GM12878 (cell line): ENCODE data around the gene KRT222. TPM values are rescaled to one million over a fixed set of nuclear protein-coding genes. Genes with fewer than 3 reads are reported as not detected.

Experiments
- ATAC-seq: fragments of 200-7000 bp; cut with Tn5 transposase; 3 replicates; pipeline ENCODE4 v1.9.1; 2020; ENCODE audit warnings: mild to moderate bottlenecking, moderate library complexity
- Bru-seq: library from RNA; stranded (reverse); fragments of 400-500 nt; gene quantifications from one replicate; lab custom pipeline; 2021; lab: Mats Ljungman, UMichigan
- BruChase-seq, 2 experiments: library from RNA; stranded (reverse); fragments of 400-500 nt; gene quantifications; one replicate each; lab custom pipeline; 2021; lab: Mats Ljungman, UMichigan
- BruUV-seq: library from RNA; stranded (reverse); fragments of 400-500 nt; replicated peaks from 2 replicates; lab custom pipeline; 2021; lab: Mats Ljungman, UMichigan
- CTCF ChIA-PET: fragments of 300-600 bp; sonication (Branson Sonifier 250); formaldehyde crosslinking; extraction: SDS; loops from one replicate; lab custom pipeline; 2021; ENCODE audit warnings: inconsistent platforms; lab: Yijun Ruan, JAX
- POLR2A ChIA-PET: fragments of 350-600 bp; formaldehyde crosslinking; extraction: SDS; loops from one replicate; lab custom pipeline; 2021; ENCODE audit warnings: inconsistent platforms; lab: Charles Lee
- RAD21 ChIA-PET: fragments of 300-600 bp; sonication (Branson Sonifier 250); formaldehyde crosslinking; loops from one replicate; lab custom pipeline; 2023; ENCODE audit warnings: antibody characterized with exemption; ENCODE audit not compliant: unreplicated experiment; lab: Charles Lee
- SMC1A ChIA-PET: fragments of 300-600 bp; sonication (Branson Sonifier 250); formaldehyde crosslinking; loops from one replicate; lab custom pipeline; 2023; ENCODE audit not compliant: unreplicated experiment, uncharacterized antibody; lab: Charles Lee
- DNase-seq: peaks from one replicate; pipeline ENCODE4 v3.0.0-alpha.2; 2011; ENCODE audit warnings: low read depth, low spot score
- FAIRE-seq: peaks from 3 replicates; lab custom pipeline; 2011; peaks lifted over from hg19 to GRCh38; lab: Jason Lieb, UNC
- H2AFZ ChIP-seq: 2 replicates; pipeline ENCODE4 v1.6.0; 2011; ENCODE audit warnings: low read depth, low read length, control low read depth; ENCODE audit not compliant: control insufficient read depth
- H3K27ac ChIP-seq: 2 replicates; pipeline ENCODE4 v1.5.1; 2011; ENCODE audit warnings: control low read depth; ENCODE audit not compliant: control insufficient read depth, insufficient read depth
- H3K27me3 ChIP-seq, 2 experiments: replicated peaks in 1 of 2; 2 replicates each; pipeline versions ENCODE4 v1.6.0 to v1.6.1; 2011; ENCODE audit warnings: low read length in 1 of 2; ENCODE audit not compliant: control insufficient read depth in 2 of 2, insufficient read depth in 2 of 2
- H3K36me3 ChIP-seq, 2 experiments: 2 replicates each; pipeline ENCODE4 v1.5.1; 2011; ENCODE audit warnings: low read length in 1 of 2; ENCODE audit not compliant: control insufficient read depth in 2 of 2, insufficient read depth in 2 of 2
- H3K4me1 ChIP-seq: 2 replicates; pipeline ENCODE4 v1.6.1; 2011; ENCODE audit warnings: mild to moderate bottlenecking, low read length, moderate library complexity, mixed read lengths; ENCODE audit not compliant: control insufficient read depth, insufficient read depth
- H3K4me2 ChIP-seq: 2 replicates; pipeline ENCODE4 v1.6.0; 2011; ENCODE audit warnings: control low read depth; ENCODE audit not compliant: control insufficient read depth, insufficient read depth
- H3K4me3 ChIP-seq: fragments of 200-600 bp; sonication (generic); 2 replicates; pipeline ENCODE4 v1.5.1; 2016
- H3K79me2 ChIP-seq: 2 replicates; pipeline ENCODE4 v1.6.0; 2011; ENCODE audit warnings: low read length; ENCODE audit not compliant: control insufficient read depth, insufficient read depth
- H3K9ac ChIP-seq: 2 replicates; pipeline ENCODE4 v1.8.0; 2011; ENCODE audit warnings: low read length, control low read depth, mixed read lengths; ENCODE audit not compliant: control insufficient read depth, insufficient read depth
- H3K9me3 ChIP-seq: replicated peaks from 3 replicates; pipeline ENCODE4 v1.5.1; 2011; ENCODE audit warnings: mild to moderate bottlenecking, low read length; ENCODE audit not compliant: control insufficient read depth, insufficient read depth
- H4K20me1 ChIP-seq: 2 replicates; pipeline ENCODE4 v1.6.0; 2011; ENCODE audit not compliant: control insufficient read depth, insufficient read depth
- HDAC2 ChIP-seq: fragments of 200-600 bp; sonication (generic); IDR thresholded peaks from 2 replicates; pipeline ENCODE4 v1.6.1; 2017
- IKZF1 ChIP-seq: fragments of 450-650 bp; conservative IDR thresholded peaks from 2 replicates; pipeline ENCODE4 v1.6.1; 2017; ENCODE audit warnings: antibody characterized with exemption, mild to moderate bottlenecking
- NR2C1 ChIP-seq: fragments of 450-650 bp; IDR thresholded peaks from 2 replicates; pipeline ENCODE4 v1.6.1; 2017; ENCODE audit warnings: antibody characterized with exemption, mild to moderate bottlenecking, moderate library complexity
- SMC3 ChIP-seq: IDR thresholded peaks from 2 replicates; pipeline ENCODE4 v1.6.1; 2011; ENCODE audit warnings: low read length, improper control_type of control experiment, borderline replicate concordance
- WGBS: methylation state at CpG from one replicate; pipeline ENCODE4 v1.1.6; 2016; ENCODE audit warnings: low lambda C conversion rate; ENCODE audit not compliant: insufficient replicate concordance, insufficient coverage; ENCODE audit errors: missing lambda C conversion rate; 5-methylcytosine and 5-hydroxymethylcytosine counted together
- in situ Hi-C: fragments of 300-500 bp; cut with MboI; formaldehyde crosslinking; loops from 9 replicates; pipeline ENCODE4 v1.14.3; 2018; ENCODE audit warnings: mixed read lengths
- intact Hi-C: fragments of 100-400 bp; cut with micrococcal nuclease; formaldehyde crosslinking; loops from one replicate; pipeline ENCODE4 v1.14.2; 2022; ENCODE audit not compliant: unreplicated experiment
- long read RNA-seq, 2 experiments: library from polyadenylated mRNA; unstranded; transcript quantifications; one replicate each; pipeline ENCODE4 v2.0.0, GENCODE V29; 2019 to 2020
- polyA minus RNA-seq, 3 experiments: library from RNA; depleted of rRNA, polyadenylated mRNA; stranded (reverse); fragments of >200 nt; gene quantifications; 2 replicates each; pipeline ENCODE4 v1.2.3, GENCODE V29; 2011
- polyA plus RNA-seq, 11 experiments: library from polyadenylated mRNA; depleted of rRNA in 4 of 11; unstranded in 6 of 11; stranded (reverse) in 5 of 11; fragments of >200 nt; fragmentation: Nextera tagmentation in 4 of 11; fragmentation: Illumina TruSeq in 1 of 11; extraction: Ambion mirVana in 4 of 11; extraction: Trizol in 1 of 11; gene quantifications; 1 replicate in 1 of 11; 2 replicates in 10 of 11; pipeline versions ENCODE4 v1.2.1 to v1.2.3, GENCODE V29; 2011 to 2016; ENCODE audit warnings: inconsistent platforms in 2 of 11, missing spikeins in 2 of 11, low read depth in 1 of 11
- total RNA-seq, 4 experiments: library from RNA; depleted of rRNA in 3 of 4; stranded (reverse); fragments of >200 nt in 3 of 4; fragmentation: Illumina TruSeq in 1 of 4; extraction: Trizol in 1 of 4; gene quantifications; 2 replicates each; pipeline versions ENCODE4 v1.2.1 to v1.2.3, GENCODE V29; 2013 to 2021
- TF ChIP-seq, protein P1 (sequence below): fragments of 450-650 bp; formaldehyde crosslinking; IDR thresholded peaks from 2 replicates; pipeline ENCODE4 v1.4.0; 2022; ENCODE audit warnings: mild to moderate bottlenecking, moderate library complexity
- TF ChIP-seq, protein P2 (sequence below), 3 experiments: IDR thresholded peaks in 2 of 3; conservative IDR thresholded peaks in 1 of 3; 2 replicates each; pipeline ENCODE4 v1.5.1; 2011; ENCODE audit warnings: low read depth in 3 of 3, low read length in 3 of 3, mild to moderate bottlenecking in 3 of 3, control low read depth in 2 of 3, moderate library complexity in 2 of 3, inconsistent platforms in 1 of 3, mixed read lengths in 1 of 3; ENCODE audit not compliant: control insufficient read depth in 2 of 3, insufficient read depth in 1 of 3; ENCODE audit errors: extremely low read depth in 1 of 3

KRT222 gene
- total RNA-seq (2013; cell fraction: nucleolus; rRNA removed): 0.39 TPM in 1 of 2 replicates, not detected in the other
- total RNA-seq (2014; rRNA removed) (0.51 and 0.60 TPM in 2 replicates), total RNA-seq (2014; rRNA removed; fragmentation: Illumina TruSeq; extraction: Trizol) (0.37 and 0.54 TPM in 2 replicates), total RNA-seq (2021) (0.08 and 0.21 TPM in 2 replicates), polyA plus RNA-seq (2011; rRNA removed) (6.4 and 10.6 TPM in 2 replicates), polyA plus RNA-seq (2014; fragmentation: Illumina TruSeq; extraction: Trizol) (0.44 and 1.1 TPM in 2 replicates), polyA plus RNA-seq (2014; fragmentation: Nextera tagmentation; extraction: Ambion mirVana) (under 1 TPM; 0.74 to 0.95 TPM), polyA plus RNA-seq (2014; rRNA removed) (0.20 and 0.32 TPM in 2 replicates), polyA plus RNA-seq (2016; fragmentation: Nextera tagmentation; extraction: Ambion mirVana) (under 1 TPM in 1 of 2 experiments, not detected in 1; 0.31 TPM), polyA minus RNA-seq (2011; rRNA and poly(A)+ RNA removed) (0.93 and 0.95 TPM in 2 replicates), Bru-seq, nascent RNA (percentile 31 among the genes with signal in this experiment), BruChase-seq, experiment 1, labeled RNA remaining after a 6-hour chase (percentile 27 among the genes with signal in this experiment), BruChase-seq, experiment 2, labeled RNA remaining after a 2-hour chase (percentile 37 among the genes with signal in this experiment)
- polyA plus RNA-seq (2011; ENCODE audit: low read depth): not detected
- 1.6 and 2.3 TPM in 2 replicates for polyA plus RNA-seq (2011; cell fraction: cytosol; rRNA removed)
- 1.9 and 2.4 TPM in 2 replicates for polyA plus RNA-seq (2011; cell fraction: nucleus; rRNA removed)
- polyA plus RNA-seq (2012): not detected in 2 replicates
- polyA minus RNA-seq (2011; cell fraction: cytosol; rRNA and poly(A)+ RNA removed): 0.94 and 1.1 TPM in 2 replicates
- polyA minus RNA-seq (2011; cell fraction: nucleus; rRNA and poly(A)+ RNA removed): 2.3 and 2.9 TPM in 2 replicates
- long read RNA-seq, experiment 1, partial matches to known transcripts: 0 of 4 reads
- long read RNA-seq, experiment 1, other reads (novel, unspliced or antisense): 0 of 4 reads
- long read RNA-seq, experiment 2, transcript KRT222-202 (6 exons, 1,712 nt): major isoform, 49 of 55 reads
- long read RNA-seq, experiment 2, partial matches to known transcripts: 0 of 55 reads
- long read RNA-seq, experiment 2, other reads (novel, unspliced or antisense): 2 of 55 reads

- ChIA-PET CTCF (interaction anchor here (1.0 to 1.6 kb wide), 2 partner anchors 10 to 129 kb away, joined by 3 to 4 read pairs; no protein-coding TSS in a partner anchor), SMC1A (interaction anchor here (1.3 kb wide), 1 partner anchor 10 kb away, joined by 4 read pairs; no protein-coding TSS in a partner anchor), RAD21 (interaction anchor here (1.0 kb wide), 1 partner anchor 49 kb away, joined by 3 read pairs; no protein-coding TSS in a partner anchor), POLR2A (interaction anchor here (0.7 to 0.9 kb wide), 2 partner anchors 18 to 77 kb away, joined by 3 read pairs; no protein-coding TSS in a partner anchor)
- no peak within 1 kb of the TSS for H3K9ac ChIP-seq
- H3K79me2 ChIP-seq: no peaks in the 10 kb centered on the region
- intact Hi-C loops (no loop called here), in situ Hi-C loops (no loop called here)
- ATAC-seq: peak; percentile 62
- H3K4me2 ChIP-seq: no peak within 1 kb of the TSS
- BruUV-seq: no TSS peak
- no peak within 1 kb of the TSS for H3K27ac ChIP-seq
- TF ChIP-seq IKZF1 (0 out of 2 replicates have a peak, but pooled peaks have one; percentile 18), HDAC2 (no peak), NR2C1 (no peak), SMC3 (no peak)
- TF ChIP-seq, protein P1, sequence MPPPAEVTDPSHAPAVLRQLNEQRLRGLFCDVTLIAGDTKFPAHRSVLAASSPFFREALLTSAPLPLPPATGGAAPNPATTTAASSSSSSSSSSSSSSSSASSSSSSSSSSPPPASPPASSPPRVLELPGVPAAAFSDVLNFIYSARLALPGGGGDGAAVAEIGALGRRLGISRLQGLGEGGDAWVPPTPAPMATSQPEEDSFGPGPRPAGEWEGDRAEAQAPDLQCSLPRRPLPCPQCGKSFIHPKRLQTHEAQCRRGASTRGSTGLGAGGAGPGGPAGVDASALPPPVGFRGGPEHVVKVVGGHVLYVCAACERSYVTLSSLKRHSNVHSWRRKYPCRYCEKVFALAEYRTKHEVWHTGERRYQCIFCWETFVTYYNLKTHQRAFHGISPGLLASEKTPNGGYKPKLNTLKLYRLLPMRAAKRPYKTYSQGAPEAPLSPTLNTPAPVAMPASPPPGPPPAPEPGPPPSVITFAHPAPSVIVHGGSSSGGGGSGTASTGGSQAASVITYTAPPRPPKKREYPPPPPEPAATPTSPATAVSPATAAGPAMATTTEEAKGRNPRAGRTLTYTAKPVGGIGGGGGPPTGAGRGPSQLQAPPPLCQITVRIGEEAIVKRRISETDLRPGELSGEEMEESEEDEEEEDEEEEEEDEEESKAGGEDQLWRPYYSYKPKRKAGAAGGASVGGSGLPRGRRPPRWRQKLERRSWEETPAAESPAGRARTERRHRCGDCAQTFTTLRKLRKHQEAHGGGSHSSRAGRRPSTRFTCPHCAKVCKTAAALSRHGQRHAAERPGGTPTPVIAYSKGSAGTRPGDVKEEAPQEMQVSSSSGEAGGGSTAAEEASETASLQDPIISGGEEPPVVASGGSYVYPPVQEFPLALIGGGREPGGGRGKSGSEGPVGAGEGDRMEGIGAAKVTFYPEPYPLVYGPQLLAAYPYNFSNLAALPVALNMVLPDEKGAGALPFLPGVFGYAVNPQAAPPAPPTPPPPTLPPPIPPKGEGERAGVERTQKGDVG (CRISPR knock-in tag): no peak
- TF ChIP-seq, protein P2, sequence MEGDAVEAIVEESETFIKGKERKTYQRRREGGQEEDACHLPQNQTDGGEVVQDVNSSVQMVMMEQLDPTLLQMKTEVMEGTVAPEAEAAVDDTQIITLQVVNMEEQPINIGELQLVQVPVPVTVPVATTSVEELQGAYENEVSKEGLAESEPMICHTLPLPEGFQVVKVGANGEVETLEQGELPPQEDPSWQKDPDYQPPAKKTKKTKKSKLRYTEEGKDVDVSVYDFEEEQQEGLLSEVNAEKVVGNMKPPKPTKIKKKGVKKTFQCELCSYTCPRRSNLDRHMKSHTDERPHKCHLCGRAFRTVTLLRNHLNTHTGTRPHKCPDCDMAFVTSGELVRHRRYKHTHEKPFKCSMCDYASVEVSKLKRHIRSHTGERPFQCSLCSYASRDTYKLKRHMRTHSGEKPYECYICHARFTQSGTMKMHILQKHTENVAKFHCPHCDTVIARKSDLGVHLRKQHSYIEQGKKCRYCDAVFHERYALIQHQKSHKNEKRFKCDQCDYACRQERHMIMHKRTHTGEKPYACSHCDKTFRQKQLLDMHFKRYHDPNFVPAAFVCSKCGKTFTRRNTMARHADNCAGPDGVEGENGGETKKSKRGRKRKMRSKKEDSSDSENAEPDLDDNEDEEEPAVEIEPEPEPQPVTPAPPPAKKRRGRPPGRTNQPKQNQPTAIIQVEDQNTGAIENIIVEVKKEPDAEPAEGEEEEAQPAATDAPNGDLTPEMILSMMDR (IDR thresholded peaks at IDR 0.05 in 2 of 3, conservative IDR thresholded peaks at IDR 0.05 in 1 of 3; ENCODE audit: control insufficient read depth in 2 of 3, extremely low read depth in 1 of 3, insufficient read depth in 1 of 3, low read depth in 3 of 3, low read length in 3 of 3): no peak
- no peak within 1 kb of the TSS for H2AFZ ChIP-seq
- no peak for DNase-seq
- H3K4me1 ChIP-seq: no peaks in the 10 kb centered on the region
- H3K4me3 ChIP-seq: no peak within 1 kb of the TSS
- peak; percentile 41 for FAIRE-seq
- 2% methylated on average over 12 of the region's 12 CpGs for WGBS
- H3K9me3 ChIP-seq: no peaks in the 10 kb centered on the region
- H4K20me1 ChIP-seq: no peaks in the 10 kb centered on the region
- peaks cover 2 to 24% of the 10 kb centered on the region in 2 experiments; a peak in 2 of 4 replicates for H3K27me3 ChIP-seq
- no peaks in the 10 kb centered on the region for H3K36me3 ChIP-seq
Observed at GRCh38 chr17:40664582-40665333, at the start of gene KRT222. Gene KRT222 (minus strand): TSS chr17:40665177. CDS start chr17:40665099, 78 bp downstream.
